ENCODE data around the gene C3orf70.

The C3orf70 gene, protein sequence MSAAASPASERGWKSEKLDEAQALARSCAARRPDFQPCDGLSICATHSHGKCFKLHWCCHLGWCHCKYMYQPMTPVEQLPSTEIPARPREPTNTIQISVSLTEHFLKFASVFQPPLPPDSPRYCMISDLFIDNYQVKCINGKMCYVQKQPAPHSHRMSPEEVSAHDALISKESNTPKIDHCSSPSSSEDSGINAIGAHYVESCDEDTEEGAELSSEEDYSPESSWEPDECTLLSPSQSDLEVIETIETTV

GRCh38 chr3:185152410-185153170, at the start of gene C3orf70:
C3orf70 (minus strand) TSS chr3:185153060; CDS start chr3:185152823, 237 bp downstream.
- DNase-seq (ENCODE audit: extremely low read depth, insufficient read length), result peak; percentile 44
- TF ChIP-seq CTCF (IDR thresholded peaks at IDR 0.05; ENCODE audit: insufficient read depth, low read length, poor library complexity, severe bottlenecking), result no peak
- Histone ChIP-seq H3K36me3 (ENCODE audit: control insufficient read depth, insufficient read depth, low read length) (no peaks in the 10 kb centered on the region), H3K27me3 (replicated peaks; ENCODE audit: control insufficient read depth, insufficient read depth, low read length) (peaks cover 3% of the 10 kb centered on the region), H3K4me3 (replicated peaks; ENCODE audit: low read depth, low read length) (peak within 1 kb of the TSS; percentile 51)

DNA sequence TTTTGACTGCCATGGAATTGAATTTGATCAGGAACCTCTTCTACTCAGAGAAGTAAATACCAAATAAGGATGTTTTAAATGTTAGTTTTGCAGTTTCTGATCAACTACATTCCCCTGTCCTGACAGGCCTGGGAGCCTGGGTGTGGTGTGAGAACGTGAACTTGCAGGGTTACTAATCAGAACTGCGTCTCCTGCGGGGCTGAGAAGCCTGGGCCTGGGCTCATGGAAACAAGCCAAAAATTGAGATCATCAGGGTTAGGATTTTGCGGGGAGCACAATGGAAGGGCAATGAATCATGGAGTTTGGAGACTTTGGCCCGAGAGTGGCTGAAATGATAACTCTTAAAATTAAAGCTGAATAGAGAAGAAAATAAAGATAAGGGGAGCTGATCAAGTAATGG, 47.8 kb upstream of the C3orf70 start:
- DNase-seq (ENCODE audit: extremely low read depth, insufficient read length), result no peak
- TF ChIP-seq CTCF (IDR thresholded peaks at IDR 0.05; ENCODE audit: insufficient read depth, low read length, poor library complexity, severe bottlenecking), result no peak
- no peaks in the 10 kb centered on the region for H3K27me3 ChIP-seq (replicated peaks; ENCODE audit: control insufficient read depth, insufficient read depth, low read length)
- no peak overlapping the region for H3K4me3 ChIP-seq (replicated peaks; ENCODE audit: low read depth, low read length)
- no peaks in the 10 kb centered on the region for H3K36me3 ChIP-seq (ENCODE audit: control insufficient read depth, insufficient read depth, low read length)

DNA sequence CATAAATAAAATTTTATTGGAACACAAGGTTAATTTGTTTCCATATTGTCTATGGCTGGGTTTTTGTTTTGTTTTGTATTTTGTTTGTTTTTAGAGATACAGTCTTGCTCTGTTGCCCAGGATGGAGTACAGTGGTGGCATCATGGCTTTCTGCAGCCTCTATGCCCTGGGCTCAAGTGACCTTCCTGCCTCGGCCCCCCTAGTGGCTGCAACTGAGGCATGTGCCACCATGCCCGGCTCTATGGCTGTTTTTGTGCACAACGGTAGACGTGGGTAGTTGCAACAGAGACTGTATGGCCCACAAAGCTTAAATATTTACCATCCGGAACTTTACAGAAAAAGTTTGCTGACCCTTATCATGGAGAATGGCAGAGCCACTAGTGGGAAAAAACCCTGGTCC, 46.8 kb upstream of the C3orf70 start:
- Histone ChIP-seq H3K36me3 (ENCODE audit: control insufficient read depth, insufficient read depth, low read length) (no peaks in the 10 kb centered on the region), H3K4me3 (replicated peaks; ENCODE audit: low read depth, low read length) (no peak overlapping the region), H3K27me3 (replicated peaks; ENCODE audit: control insufficient read depth, insufficient read depth, low read length) (no peaks in the 10 kb centered on the region)
- peak; percentile 18 for TF ChIP-seq CTCF (IDR thresholded peaks at IDR 0.05; ENCODE audit: insufficient read depth, low read length, poor library complexity, severe bottlenecking)
- DNase-seq (ENCODE audit: extremely low read depth, insufficient read length), result no peak

GRCh38 chr3:185199206-185199605, 46.3 kb upstream of the C3orf70 start:
- H3K4me3 ChIP-seq (replicated peaks; ENCODE audit: low read depth, low read length), result no peak overlapping the region
- TF ChIP-seq CTCF (IDR thresholded peaks at IDR 0.05; ENCODE audit: insufficient read depth, low read length, poor library complexity, severe bottlenecking), result no peak
- H3K27me3 ChIP-seq (replicated peaks; ENCODE audit: control insufficient read depth, insufficient read depth, low read length), result no peaks in the 10 kb centered on the region
- DNase-seq (ENCODE audit: extremely low read depth, insufficient read length), result no peak
- H3K36me3 ChIP-seq (ENCODE audit: control insufficient read depth, insufficient read depth, low read length), result no peaks in the 10 kb centered on the region

GRCh38 chr3:185197068-185197467, 44.2 kb upstream of the C3orf70 start:
- Histone ChIP-seq H3K36me3 (ENCODE audit: control insufficient read depth, insufficient read depth, low read length) (no peaks in the 10 kb centered on the region), H3K27me3 (replicated peaks; ENCODE audit: control insufficient read depth, insufficient read depth, low read length) (no peaks in the 10 kb centered on the region), H3K4me3 (replicated peaks; ENCODE audit: low read depth, low read length) (no peak overlapping the region)
- DNase-seq (ENCODE audit: extremely low read depth, insufficient read length), result no peak
- TF ChIP-seq CTCF (IDR thresholded peaks at IDR 0.05; ENCODE audit: insufficient read depth, low read length, poor library complexity, severe bottlenecking), result no peak
